Stimulated activated naive CD8-positive, alpha-beta T cell treated with anti-CD3 and anti-CD28 coated beads, Interleukin-15, Interleukin-2, amounts not matched to agents 100 ng/mL and 50 ng/mL, for 24 hours (primary cell): ENCODE results near the gene RAB43.
A peak's percentile ranks its signal among the peaks of the same experiment; 100 is the strongest.

Experiments used
- H3K27ac Mint-ChIP-seq: one replicate; pipeline ENCODE4 v1.8.0; 2021; ENCODE audit warnings: mild to moderate bottlenecking, mixed read lengths
- H3K27me3 Mint-ChIP-seq: one replicate; pipeline ENCODE4 v1.8.0; 2021; ENCODE audit warnings: mixed read lengths
- H3K36me3 Mint-ChIP-seq: one replicate; pipeline ENCODE4 v1.8.0; 2021; ENCODE audit warnings: low read depth, mixed read lengths
- H3K4me1 Mint-ChIP-seq: one replicate; pipeline ENCODE4 v1.8.0; 2021; ENCODE audit warnings: low read depth, mixed read lengths
- H3K4me3 Mint-ChIP-seq: one replicate; pipeline ENCODE4 v1.8.0; 2021; ENCODE audit warnings: mild to moderate bottlenecking, mixed read lengths
- H3K9me3 Mint-ChIP-seq: one replicate; pipeline ENCODE4 v1.8.0; 2021; ENCODE audit warnings: mixed read lengths

The RAB43 gene

DNA sequence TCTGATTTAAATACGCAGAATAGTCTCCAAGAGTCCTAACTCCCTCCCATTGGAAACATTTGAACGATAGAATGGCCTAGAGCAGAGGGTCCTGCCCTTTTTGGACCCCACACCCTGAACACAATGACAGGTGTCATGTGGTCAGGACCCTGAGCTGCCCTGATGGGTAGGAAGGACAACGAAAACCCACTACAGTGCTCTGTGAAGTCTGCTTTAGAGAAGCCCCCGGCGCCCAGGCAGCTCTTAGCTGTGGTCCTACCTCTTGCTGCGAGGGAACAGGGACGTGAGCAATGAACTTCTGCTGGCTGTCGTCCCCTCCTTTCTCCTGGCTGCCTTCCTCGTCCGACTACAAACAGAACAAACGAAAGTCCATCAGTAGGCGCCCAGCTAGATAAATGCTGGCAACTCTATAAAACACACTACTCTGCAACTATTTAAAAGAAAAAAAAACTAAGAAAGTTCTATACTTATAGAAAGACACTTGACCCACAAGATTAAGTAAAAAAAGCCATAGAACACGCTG lies 8.7 kb upstream of the RAB43 start:
- H3K36me3 Mint-ChIP-seq = peaks cover 49% of the 10 kb centered on the region
- H3K4me3 Mint-ChIP-seq = no peak overlapping the region
- no peak overlapping the region for H3K27ac Mint-ChIP-seq
- peaks cover 13% of the 10 kb centered on the region for H3K4me1 Mint-ChIP-seq
- no peaks in the 10 kb centered on the region for H3K9me3 Mint-ChIP-seq
- H3K27me3 Mint-ChIP-seq = no peaks in the 10 kb centered on the region

DNA sequence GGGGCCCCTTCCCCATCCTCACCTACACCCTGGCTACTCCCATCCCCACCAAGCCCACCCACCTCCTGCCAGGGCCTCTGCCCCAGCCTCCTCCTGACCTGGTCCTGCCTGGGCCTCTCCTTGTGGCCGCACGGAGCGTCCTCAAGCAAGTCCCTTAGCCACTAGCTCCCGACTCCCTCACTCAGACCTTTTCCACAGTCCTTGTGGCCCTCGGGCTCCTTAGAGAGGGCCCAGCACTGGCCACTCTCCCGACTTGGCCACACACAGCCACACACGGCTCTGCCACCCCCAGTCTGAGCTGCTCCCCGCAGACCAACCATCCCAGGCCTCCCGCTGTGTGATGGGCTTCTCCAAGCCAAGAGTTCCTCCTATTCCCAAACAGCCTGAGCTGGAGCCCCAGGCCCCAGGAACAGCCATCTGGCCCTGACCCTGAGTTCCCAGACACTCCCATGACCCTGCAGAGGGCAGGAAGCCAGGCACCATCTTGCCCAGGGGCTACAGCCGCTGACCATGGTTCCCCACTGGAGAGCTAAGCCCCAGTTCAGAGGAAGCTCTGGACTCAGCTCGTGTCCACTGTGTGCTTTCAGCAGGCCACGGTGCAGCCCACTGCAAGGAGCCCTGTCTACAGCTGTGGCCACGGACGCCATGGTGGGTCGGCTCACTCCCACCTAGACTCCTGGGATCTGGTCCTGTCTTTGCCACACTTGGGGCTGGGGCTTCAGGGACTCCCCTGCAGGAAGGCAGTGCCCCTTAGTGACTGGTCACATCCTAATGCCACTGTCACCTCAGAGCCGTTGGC lies 7.0 kb upstream of the RAB43 start:
- no peaks in the 10 kb centered on the region for H3K27me3 Mint-ChIP-seq
- H3K4me3 Mint-ChIP-seq = no peak overlapping the region
- peaks cover 15% of the 10 kb centered on the region for H3K4me1 Mint-ChIP-seq
- no peak overlapping the region for H3K27ac Mint-ChIP-seq
- H3K9me3 Mint-ChIP-seq = no peaks in the 10 kb centered on the region
- H3K36me3 Mint-ChIP-seq = peaks cover 35% of the 10 kb centered on the region

DNA sequence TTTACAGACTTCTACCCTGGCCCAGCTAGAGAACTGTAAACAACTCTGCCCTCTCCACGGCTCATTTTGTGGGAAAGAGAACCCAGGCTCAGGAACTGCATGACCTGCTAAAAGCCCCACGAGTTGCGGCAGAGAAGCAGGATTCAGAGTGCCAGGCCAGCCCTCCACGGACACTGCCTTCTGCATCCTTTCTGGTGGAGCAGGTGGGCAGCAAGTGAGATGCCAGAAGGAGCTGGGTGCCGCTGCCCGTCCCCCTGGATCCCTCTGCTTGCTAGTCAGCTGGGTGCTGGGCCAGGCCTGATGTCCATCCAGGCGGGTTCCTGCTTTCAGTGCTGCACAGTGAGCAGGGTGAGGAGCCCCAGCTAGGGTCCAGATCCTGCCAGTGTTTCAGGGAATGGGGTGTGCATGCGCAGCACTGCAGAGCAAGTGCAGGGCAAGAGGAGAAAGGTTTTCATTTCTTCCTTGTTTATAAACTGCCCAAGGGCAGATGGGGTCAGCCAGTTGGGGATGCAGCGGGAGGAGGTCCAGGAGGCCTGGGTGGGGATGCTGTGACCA lies 5.2 kb upstream of the RAB43 start:
- H3K9me3 Mint-ChIP-seq = no peaks in the 10 kb centered on the region
- peaks cover 18% of the 10 kb centered on the region for H3K4me1 Mint-ChIP-seq

DNA sequence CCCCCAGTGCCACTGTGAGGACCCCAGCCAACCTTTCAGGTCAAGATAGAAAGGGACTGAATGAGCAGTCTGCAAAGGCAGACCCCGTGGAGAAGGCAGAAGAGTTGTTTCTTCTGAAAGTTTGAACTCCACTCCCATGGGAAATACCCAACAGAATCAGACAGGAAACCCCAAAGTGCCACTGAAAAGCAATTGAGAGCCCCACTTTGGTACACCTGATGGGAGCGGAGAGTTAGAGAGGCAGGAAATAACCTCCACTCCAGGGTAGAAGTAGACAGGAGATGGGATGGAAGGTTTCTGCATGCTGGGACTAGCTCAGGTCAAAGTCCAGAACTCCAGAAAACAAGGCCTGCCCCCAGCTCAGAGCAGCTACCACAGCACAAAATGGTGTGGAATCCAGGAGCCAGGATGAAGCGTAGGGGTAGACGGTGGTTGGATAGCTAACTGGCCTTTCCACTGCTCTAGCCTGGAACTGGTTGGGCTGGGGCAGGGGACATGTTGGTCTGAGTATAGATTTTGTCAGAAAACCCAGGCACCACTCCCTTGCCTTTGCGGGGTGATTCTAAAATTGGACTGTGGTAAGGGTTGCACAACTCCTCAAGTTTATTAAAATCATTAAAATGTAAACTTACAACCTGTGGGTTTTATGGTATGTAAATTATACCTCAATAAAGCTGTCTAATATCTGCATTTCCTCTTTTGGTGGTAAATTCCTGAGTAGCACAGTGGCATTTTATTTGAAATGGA lies 1.9 kb upstream of the RAB43 start:
- Mint-ChIP-seq H3K4me1 (peaks cover 37% of the 10 kb centered on the region), H3K27ac (peak overlapping the region; percentile 54), H3K9me3 (no peaks in the 10 kb centered on the region), H3K27me3 (no peaks in the 10 kb centered on the region), H3K36me3 (peaks cover 14% of the 10 kb centered on the region), H3K4me3 (no peak overlapping the region)

More for the DNA sequence above, 5.2 kb upstream of the RAB43 start:
- H3K27ac Mint-ChIP-seq = peak overlapping the region; percentile 54
- no peaks in the 10 kb centered on the region for H3K27me3 Mint-ChIP-seq
- no peak overlapping the region for H3K4me3 Mint-ChIP-seq
- peaks cover 22% of the 10 kb centered on the region for H3K36me3 Mint-ChIP-seq

DNA sequence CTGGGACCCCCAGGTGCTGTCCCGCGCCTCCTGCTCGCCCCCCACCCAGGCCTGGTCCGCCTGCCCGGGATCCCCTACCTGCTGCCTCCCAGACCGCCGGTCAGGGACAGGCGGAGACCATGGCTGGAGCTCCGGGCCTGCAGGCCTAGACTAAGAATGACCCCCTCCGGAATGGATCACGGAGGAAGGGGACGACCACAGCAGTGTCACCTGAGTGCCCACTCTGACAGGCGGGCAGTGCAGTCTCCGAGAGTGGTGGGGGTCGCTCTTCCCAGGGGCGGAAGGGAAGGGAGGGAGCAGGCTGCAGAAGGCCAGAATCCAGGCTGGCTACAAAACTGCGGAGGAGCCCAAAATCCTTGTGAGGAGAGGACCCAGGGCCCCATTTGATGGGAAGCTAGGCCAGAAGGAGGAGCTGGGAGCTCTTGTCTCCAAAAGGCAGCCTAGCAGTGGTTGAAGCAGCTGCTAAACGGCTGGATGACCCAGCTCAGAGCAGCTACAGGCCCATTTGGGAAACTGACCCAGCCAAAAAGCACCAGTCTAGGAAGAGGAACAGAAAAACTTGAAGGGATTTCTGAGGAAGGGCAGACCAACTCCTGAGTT lies 908 bp upstream of the RAB43 start:
- Mint-ChIP-seq H3K4me1 (peaks cover 47% of the 10 kb centered on the region), H3K27me3 (no peaks in the 10 kb centered on the region), H3K4me3 (peak overlapping the region; percentile 54), H3K9me3 (no peaks in the 10 kb centered on the region), H3K27ac (peak overlapping the region; percentile 52), H3K36me3 (peaks cover 23% of the 10 kb centered on the region)

DNA sequence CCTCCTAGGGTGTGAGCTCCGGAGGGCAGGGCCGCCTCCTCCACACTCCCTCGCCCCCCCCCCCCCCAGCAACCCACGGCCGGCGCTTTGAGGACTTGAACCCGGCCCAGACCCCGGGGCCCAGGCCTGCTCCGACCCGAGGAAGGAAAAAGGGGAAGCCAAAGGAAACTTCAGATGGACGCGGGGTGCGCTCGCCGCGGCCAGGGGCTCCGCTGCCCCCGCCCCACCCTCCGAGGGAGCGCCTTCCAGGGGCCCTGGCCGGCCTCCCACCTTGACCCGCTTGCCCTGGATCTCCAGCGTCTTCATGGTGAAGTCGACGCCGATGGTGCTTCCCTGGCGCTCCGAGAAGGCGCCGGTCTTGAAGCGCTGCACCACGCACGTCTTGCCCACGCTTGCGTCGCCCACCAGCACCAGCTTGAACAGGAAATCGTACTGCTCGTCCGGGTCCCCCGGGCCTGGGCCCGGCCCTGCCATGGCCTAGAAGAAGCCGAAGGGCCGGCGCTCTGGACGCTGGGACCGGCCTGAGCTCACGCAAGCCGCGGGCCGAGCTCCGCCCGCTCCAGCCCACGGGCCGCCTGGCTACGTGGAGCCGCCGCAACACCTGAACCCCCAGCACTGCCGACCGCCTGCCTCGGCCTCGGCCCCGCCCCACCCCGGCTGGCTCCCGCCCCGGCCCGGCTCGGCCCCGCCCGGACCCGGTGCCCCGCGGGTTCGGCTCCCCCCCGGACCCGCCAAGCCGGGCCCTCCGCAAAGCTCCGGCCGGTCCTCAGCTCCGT lies 400 bp downstream of the RAB43 start:
- Mint-ChIP-seq H3K9me3 (no peaks in the 10 kb centered on the region), H3K27ac (peak overlapping the region; percentile 98), H3K27me3 (no peaks in the 10 kb centered on the region), H3K36me3 (peaks cover 31% of the 10 kb centered on the region), H3K4me3 (peak overlapping the region; percentile 98), H3K4me1 (peaks cover 60% of the 10 kb centered on the region)

DNA sequence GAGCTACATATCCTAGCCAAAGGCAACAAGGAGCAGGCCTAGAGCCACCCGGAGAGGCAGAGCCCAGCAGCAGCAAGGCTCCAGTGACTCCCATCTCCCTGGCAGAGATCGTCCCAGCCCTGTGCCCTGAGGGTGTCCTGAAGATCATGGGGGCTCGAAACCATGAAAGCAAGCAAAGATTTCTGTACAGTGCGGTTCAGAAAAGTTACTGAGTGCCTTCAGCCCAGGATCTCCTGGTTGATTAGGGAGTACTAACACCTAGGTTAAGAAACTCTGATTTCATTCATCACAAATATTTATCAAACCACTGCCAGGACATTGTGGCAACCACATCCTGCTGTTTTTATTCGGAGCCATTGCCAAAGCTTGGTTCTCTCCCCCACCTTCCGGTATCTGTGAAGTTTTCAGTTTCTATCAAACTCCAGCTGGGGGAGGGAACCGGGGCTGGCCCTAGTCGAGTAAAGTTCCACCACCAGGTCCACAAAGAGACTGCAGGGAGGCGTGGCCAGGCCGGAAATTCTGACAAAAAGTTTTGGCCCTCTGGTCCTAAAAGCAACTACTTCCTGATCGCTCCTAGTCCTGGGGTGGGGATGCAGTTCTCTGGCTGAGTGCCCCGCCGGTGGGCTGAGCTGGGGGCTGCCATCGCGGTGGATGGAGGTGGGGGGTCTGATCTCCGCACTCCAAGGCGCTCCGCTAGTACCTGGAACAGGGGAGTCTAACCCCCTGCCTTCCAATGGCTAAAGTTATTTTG lies 1.2 kb downstream of the RAB43 start:
- Mint-ChIP-seq H3K9me3 (no peaks in the 10 kb centered on the region), H3K4me1 (peaks cover 68% of the 10 kb centered on the region), H3K27me3 (no peaks in the 10 kb centered on the region), H3K36me3 (peaks cover 36% of the 10 kb centered on the region), H3K4me3 (peak overlapping the region; percentile 98), H3K27ac (peak overlapping the region; percentile 98)

DNA sequence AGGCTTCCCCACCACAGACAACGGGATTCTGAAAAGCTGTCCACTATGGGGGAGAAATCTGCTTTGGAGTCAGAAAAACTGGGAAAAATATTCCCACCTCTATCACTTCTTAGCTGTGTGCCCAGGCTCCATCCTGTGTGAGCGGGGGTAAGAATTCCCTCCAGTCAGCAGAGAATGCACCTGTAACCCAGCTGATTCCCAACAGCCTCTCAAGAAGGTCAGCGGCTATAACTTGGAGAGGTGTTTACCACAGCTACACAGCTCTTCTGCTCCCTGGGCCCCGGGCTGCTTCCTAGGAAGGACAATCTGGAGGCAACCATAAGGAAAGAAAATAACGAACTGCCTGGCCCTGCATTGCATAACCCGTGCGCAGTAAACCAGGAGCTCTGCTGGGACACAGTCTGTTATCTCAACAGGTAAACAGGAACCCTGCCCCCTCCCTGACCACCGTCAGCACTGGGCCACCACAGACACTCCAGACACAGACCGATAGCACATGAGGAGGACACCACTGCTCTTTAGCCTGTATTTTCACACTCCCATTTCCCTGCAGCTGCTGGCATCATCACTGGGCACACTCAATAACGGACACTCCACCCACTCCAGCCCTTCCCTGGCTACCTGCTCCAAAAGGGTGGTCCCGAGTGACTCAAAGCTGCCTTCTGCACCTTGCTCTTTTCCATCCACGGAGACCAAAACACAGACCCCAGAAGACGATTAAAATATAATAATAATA lies 2.1 kb downstream of the RAB43 start:
- Mint-ChIP-seq H3K27me3 (no peaks in the 10 kb centered on the region), H3K4me3 (peak overlapping the region; percentile 98), H3K4me1 (peaks cover 74% of the 10 kb centered on the region), H3K27ac (peak overlapping the region; percentile 98), H3K36me3 (peaks cover 41% of the 10 kb centered on the region), H3K9me3 (no peaks in the 10 kb centered on the region)

DNA sequence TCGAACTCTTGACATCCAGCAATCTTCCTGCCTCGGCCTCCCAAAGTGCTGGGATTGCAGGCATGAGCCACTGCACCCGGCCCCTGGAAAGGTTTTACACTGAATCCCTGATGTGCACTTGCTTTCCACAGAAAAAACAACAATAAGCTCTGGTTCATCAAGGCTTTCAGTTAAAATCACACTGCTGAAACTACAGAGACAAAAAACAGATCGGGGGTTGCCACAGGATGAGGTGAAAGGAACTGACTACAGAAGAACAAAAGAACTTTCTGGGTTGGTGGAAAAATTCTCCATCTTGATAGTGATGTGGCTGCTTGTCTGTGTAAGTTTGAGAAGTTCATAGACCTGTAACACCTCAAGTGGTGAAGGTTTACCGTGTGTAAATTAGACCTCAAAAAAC lies 2.9 kb downstream of the RAB43 start:
- Mint-ChIP-seq H3K9me3 (no peaks in the 10 kb centered on the region), H3K27ac (peak overlapping the region; percentile 98), H3K36me3 (peaks cover 49% of the 10 kb centered on the region), H3K4me3 (peak overlapping the region; percentile 98), H3K4me1 (peaks cover 82% of the 10 kb centered on the region), H3K27me3 (no peaks in the 10 kb centered on the region)

DNA sequence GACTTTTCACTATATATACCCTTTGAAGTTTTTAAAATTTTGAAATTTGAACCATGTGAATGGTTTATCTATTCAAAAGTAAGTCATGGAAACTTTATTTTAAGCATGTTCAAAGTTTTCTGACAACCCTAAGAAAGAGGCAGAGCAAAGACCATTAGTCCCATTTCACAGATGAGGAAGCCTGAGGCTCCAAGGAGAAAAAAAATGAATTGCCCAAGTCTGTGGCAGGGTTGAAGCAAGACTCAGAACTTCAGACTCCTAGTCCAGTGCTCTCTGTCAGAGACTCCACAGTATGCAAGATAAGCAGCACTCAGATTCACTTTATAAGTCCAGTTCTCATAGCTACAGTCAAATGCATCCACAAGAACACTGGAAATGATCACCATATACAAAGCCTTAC lies 4.5 kb downstream of the RAB43 start:
- peak overlapping the region; percentile 98 for H3K27ac Mint-ChIP-seq
- H3K4me1 Mint-ChIP-seq = peaks cover 82% of the 10 kb centered on the region
- H3K4me3 Mint-ChIP-seq = peak overlapping the region; percentile 98
- no peaks in the 10 kb centered on the region for H3K27me3 Mint-ChIP-seq
- H3K36me3 Mint-ChIP-seq = peaks cover 49% of the 10 kb centered on the region
- no peaks in the 10 kb centered on the region for H3K9me3 Mint-ChIP-seq

DNA sequence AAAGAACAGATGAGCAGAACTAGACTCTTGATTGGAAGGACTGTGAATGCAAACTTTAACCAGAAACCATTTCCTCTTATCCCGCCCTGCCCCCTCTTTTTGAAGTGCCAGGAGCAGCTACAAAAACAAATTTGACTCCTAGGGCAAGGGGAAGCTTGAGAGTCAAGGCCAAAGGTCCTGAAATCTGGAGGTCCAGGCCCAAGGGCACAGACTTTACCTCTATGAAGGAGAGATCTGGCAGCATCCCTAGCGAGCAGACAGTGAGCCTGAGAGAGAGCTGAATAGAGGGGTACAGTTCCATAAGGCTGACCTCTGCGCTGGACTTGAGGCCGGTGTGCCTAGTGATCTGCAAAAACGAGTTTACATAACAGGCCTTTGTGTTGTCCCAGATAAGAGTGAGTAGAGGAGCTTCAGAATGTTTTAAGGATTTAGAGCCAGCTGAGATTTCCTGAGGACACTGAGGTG lies 5.1 kb downstream of the RAB43 start:
- Mint-ChIP-seq H3K27me3 (no peaks in the 10 kb centered on the region), H3K9me3 (no peaks in the 10 kb centered on the region), H3K4me3 (peak overlapping the region; percentile 76), H3K27ac (peak overlapping the region; percentile 98), H3K36me3 (peaks cover 51% of the 10 kb centered on the region), H3K4me1 (peaks cover 84% of the 10 kb centered on the region)

DNA sequence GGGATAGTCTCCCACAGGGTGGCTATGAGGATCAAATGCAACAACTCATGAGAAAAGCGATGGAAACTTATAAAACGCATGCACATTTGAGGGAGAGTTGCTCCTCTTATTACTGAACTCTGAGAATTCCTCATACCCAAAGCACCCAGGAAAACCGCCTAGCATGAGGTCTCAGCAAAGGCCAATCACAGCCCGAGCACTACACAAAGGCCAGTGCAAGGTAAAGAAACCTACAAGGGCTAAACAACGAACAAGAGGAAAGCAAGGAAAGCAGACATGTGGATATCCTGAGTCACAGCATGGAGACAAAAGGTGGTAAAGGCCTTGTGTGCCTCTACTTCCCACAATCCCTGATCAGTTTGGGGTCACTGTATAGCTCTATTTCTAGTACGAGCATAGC lies 7.1 kb downstream of the RAB43 start:
- Mint-ChIP-seq H3K36me3 (peaks cover 61% of the 10 kb centered on the region), H3K9me3 (no peaks in the 10 kb centered on the region), H3K27ac (peak overlapping the region; percentile 91), H3K4me1 (peaks cover 91% of the 10 kb centered on the region), H3K4me3 (peak overlapping the region; percentile 34), H3K27me3 (no peaks in the 10 kb centered on the region)
